ENCODE data around the gene TAMALIN.
A peak's percentile ranks its signal among the peaks of the same experiment; 100 is the strongest.

Gene TAMALIN

GRCh38 chr12:52036587-52037171 is 29.9 kb downstream of the TAMALIN start:
- DNase-seq (ENCODE audit: low read depth in 2 of 2), result peak; percentile 77 to 85

GRCh38 chr12:52037248-52037861 is 30.6 kb downstream of the TAMALIN start:
- no peak for DNase-seq (ENCODE audit: low read depth in 2 of 2)

- no peak for DNase-seq (ENCODE audit: low read depth in 2 of 2)
Measured at GRCh38 chr12:52038447-52038846, 31.7 kb downstream of the TAMALIN start.

GRCh38 chr12:52041035-52041434 is 34.3 kb downstream of the TAMALIN start:
- no peak for DNase-seq (ENCODE audit: low read depth in 2 of 2)

GRCh38 chr12:52041695-52042123 is 35.0 kb downstream of the TAMALIN start:
- DNase-seq (ENCODE audit: low read depth in 2 of 2), result no peak

GRCh38 chr12:52042706-52043385 is 36.1 kb downstream of the TAMALIN start:
- DNase-seq (ENCODE audit: low read depth in 2 of 2), result no peak

- no peak for DNase-seq (ENCODE audit: low read depth in 2 of 2)
Measured at GRCh38 chr12:52043386-52044212, 36.9 kb downstream of the TAMALIN start.

GRCh38 chr12:52044292-52044983 is 37.7 kb downstream of the TAMALIN start:
- no peak for DNase-seq (ENCODE audit: low read depth in 2 of 2)

GRCh38 chr12:52045794-52046199 is 39.1 kb downstream of the TAMALIN start:
- no peak for DNase-seq (ENCODE audit: low read depth in 2 of 2)

- no peak for DNase-seq (ENCODE audit: low read depth in 2 of 2)
Measured at GRCh38 chr12:52046859-52047258, 40.1 kb downstream of the TAMALIN start.

GRCh38 chr12:52049286-52049685 is 42.5 kb downstream of the TAMALIN start:
- DNase-seq (ENCODE audit: low read depth in 2 of 2), result no peak

GRCh38 chr12:52049688-52050087 is 42.9 kb downstream of the TAMALIN start:
- no peak for DNase-seq (ENCODE audit: low read depth in 2 of 2)

- DNase-seq (ENCODE audit: low read depth in 2 of 2), result no peak
Measured at GRCh38 chr12:52050116-52050757, 43.5 kb downstream of the TAMALIN start.

- peak; percentile 99 to 100 for DNase-seq (ENCODE audit: low read depth in 2 of 2)
Measured at GRCh38 chr12:52050758-52051541, 44.2 kb downstream of the TAMALIN start, which contains the start of gene NR4A1. Gene NR4A1, plus strand, starts transcription at chr12:52051442. Its CDS starts 2,887 bp downstream, at chr12:52054329.

- DNase-seq (ENCODE audit: low read depth in 2 of 2), result no peak
Measured at GRCh38 chr12:52052468-52053186, 45.9 kb downstream of the TAMALIN start.

- peak in 1 of 2 donors; percentile 26 for DNase-seq (ENCODE audit: low read depth in 2 of 2)
Measured at GRCh38 chr12:52053536-52054209, 46.9 kb downstream of the TAMALIN start.

GRCh38 chr12:52054231-52054832 is 47.6 kb downstream of the TAMALIN start:
- DNase-seq (ENCODE audit: low read depth in 2 of 2), result no peak
